Measurements from ENCODE around the gene ITCH.

DNA sequence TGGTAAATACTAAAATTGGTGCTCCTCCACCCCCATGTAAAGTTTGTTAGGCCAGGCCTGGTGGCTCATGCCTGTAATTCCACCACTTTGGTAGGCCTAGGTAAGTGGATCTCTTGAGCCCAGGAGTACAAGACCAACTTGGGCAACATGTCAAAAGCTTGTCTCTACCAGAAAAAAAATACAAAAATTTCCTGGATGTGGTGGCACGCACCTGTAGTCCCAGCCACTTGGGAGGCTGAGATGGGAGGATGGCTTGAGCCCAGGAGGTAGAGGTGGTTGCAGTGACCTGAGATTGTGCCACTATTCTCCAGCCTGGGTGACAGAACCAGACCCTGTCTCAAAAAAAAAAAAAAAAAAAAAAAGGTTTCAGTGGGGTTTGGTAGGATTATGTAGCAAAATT lies 41.7 kb downstream of the ITCH start:
- no peak for TF ChIP-seq POLR2A (IDR thresholded peaks at IDR 0.05)
- no peak for TF ChIP-seq CTCF (IDR thresholded peaks at IDR 0.05)
- TF ChIP-seq EP300 (IDR thresholded peaks at IDR 0.05) = no peak
- TF ChIP-seq POLR2AphosphoS5 (IDR thresholded peaks at IDR 0.05) = no peak
